Ectodermal cell (in vitro differentiated cells): ENCODE results near the gene ZCCHC2. TPM values are rescaled to one million over a fixed set of nuclear protein-coding genes. Genes with fewer than 3 reads are reported as not detected.

ENCODE experiments used
- H3K27ac ChIP-seq: 2 replicates; pipeline ENCODE4 v1.7.0; 2013; ENCODE audit warnings: mild to moderate bottlenecking, low read depth, low read length; ENCODE audit not compliant: insufficient read depth, poor library complexity, severe bottlenecking
- H3K27me3 ChIP-seq: 2 replicates; pipeline ENCODE4 v1.7.0; 2013; ENCODE audit warnings: mild to moderate bottlenecking, low read length; ENCODE audit not compliant: insufficient read depth, control insufficient read depth, poor library complexity, severe bottlenecking
- H3K36me3 ChIP-seq: one replicate; pipeline ENCODE4 v1.7.0; 2013; ENCODE audit warnings: low read length; ENCODE audit not compliant: control insufficient read depth, insufficient read depth
- H3K4me1 ChIP-seq: one replicate; pipeline ENCODE4 v1.7.0; 2013; ENCODE audit warnings: low read length; ENCODE audit not compliant: control insufficient read depth, insufficient read depth
- H3K4me3 ChIP-seq: 2 replicates; pipeline ENCODE4 v1.7.0; 2013; ENCODE audit warnings: low read depth, low read length, control low read depth; ENCODE audit not compliant: insufficient read depth
- H3K9me3 ChIP-seq: 2 replicates; pipeline ENCODE4 v1.7.0; 2013; ENCODE audit warnings: mild to moderate bottlenecking, low read length, moderate library complexity; ENCODE audit not compliant: control insufficient read depth
- whole genome bisulfite sequencing, 2 experiments: methylation state at CpG; one replicate each; pipeline ENCODE4 v1.1.7; 2013; ENCODE audit warnings: missing lambda C conversion rate in 2 of 2; 5-methylcytosine and 5-hydroxymethylcytosine counted together
- polyA plus RNA-seq, 4 experiments: library from polyadenylated mRNA; stranded (reverse); fragments of 50-300 nt; gene quantifications; one replicate each; pipeline ENCODE4 v1.2.3, GENCODE V29; 2013

The ZCCHC2 gene
- polyA plus RNA-seq (2013, experiment 1 of 4), result 6.3 TPM
- 6.3 TPM for polyA plus RNA-seq (2013, experiment 2 of 4)
- 5.2 TPM for polyA plus RNA-seq (2013, experiment 3 of 4)
- polyA plus RNA-seq (2013, experiment 4 of 4), result 5.2 TPM

- peak within 1 kb of the TSS; percentile 61 for H3K4me3 ChIP-seq
These were observed at the start of gene ZCCHC2 for GRCh38 chr18:62522504-62523254. Gene ZCCHC2, plus strand, starts transcription at chr18:62523025. Its CDS starts 400 bp downstream, at chr18:62523425.

GRCh38 chr18:62479574-62479973, 43.3 kb upstream of the ZCCHC2 start:
- Histone ChIP-seq H3K36me3 (no peaks in the 10 kb centered on the region), H3K9me3 (no peaks in the 10 kb centered on the region), H3K27ac (no peak overlapping the region), H3K27me3 (no peaks in the 10 kb centered on the region), H3K4me3 (no peak overlapping the region), H3K4me1 (no peaks in the 10 kb centered on the region)
- 67 to 100% methylated on average over 1 of the region's 1 CpG for WGBS, 2 experiments

More at GRCh38 chr18:62522504-62523254, at the start of gene ZCCHC2:
- Histone ChIP-seq H3K9me3 (no peaks in the 10 kb centered on the region), H3K27me3 (peaks cover 60% of the 10 kb centered on the region), H3K27ac (peak within 1 kb of the TSS; percentile 89), H3K4me1 (peaks cover 7% of the 10 kb centered on the region), H3K36me3 (no peaks in the 10 kb centered on the region)
- 0% methylated on average over 87 of the region's 87 CpGs for WGBS, 2 experiments

DNA sequence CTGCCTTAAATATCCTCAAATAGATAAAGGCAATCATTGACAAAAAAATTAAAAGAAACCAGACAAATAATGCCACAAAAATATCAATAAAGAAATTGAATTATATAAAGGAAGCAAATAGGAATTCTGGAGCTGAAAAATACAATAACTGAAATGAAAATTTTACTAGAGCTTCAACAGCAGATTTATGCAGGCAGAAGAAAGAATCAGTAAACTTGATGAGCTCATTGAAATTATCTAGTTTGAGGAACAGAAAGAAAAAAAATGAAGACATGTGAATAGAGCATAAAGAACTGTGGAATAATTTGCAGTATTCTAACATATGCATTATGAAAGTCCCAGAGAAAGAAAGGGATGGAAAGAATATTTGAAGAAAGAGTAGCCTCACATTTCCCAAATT, 41.9 kb upstream of the ZCCHC2 start:
- Histone ChIP-seq H3K4me3 (no peak overlapping the region), H3K36me3 (no peaks in the 10 kb centered on the region), H3K27ac (no peak overlapping the region), H3K4me1 (no peaks in the 10 kb centered on the region), H3K27me3 (no peaks in the 10 kb centered on the region), H3K9me3 (no peaks in the 10 kb centered on the region)

- WGBS, 2 experiments, result 86 to 87% methylated on average over 6 to 7 of the region's 8 CpGs
- Histone ChIP-seq H3K4me1 (no peaks in the 10 kb centered on the region), H3K36me3 (no peaks in the 10 kb centered on the region), H3K27ac (no peak overlapping the region), H3K9me3 (no peaks in the 10 kb centered on the region), H3K4me3 (no peak overlapping the region), H3K27me3 (no peaks in the 10 kb centered on the region)
These were observed 37.9 kb upstream of the ZCCHC2 start for GRCh38 chr18:62484941-62485340.

DNA sequence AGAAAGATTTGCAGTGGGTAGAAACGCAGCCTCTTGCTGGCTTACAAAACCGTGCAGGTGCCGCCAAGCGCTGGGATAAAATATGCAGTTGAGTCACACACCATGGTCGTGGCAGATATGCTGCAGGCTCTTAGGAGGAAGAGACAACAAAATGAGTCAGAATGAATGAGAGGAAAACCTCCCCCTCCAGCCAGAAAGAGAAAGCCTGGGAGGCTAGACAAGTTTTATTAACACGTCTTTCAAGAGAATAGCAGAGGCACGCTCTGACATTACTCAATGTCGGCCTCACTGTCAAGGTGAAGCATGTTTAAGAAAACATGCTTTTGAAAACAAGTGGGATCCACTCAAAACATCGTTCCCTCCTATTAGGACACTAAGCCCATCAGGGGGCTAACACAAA, 37.1 kb upstream of the ZCCHC2 start:
- Histone ChIP-seq H3K4me3 (no peak overlapping the region), H3K27me3 (no peaks in the 10 kb centered on the region), H3K9me3 (no peaks in the 10 kb centered on the region), H3K4me1 (no peaks in the 10 kb centered on the region), H3K27ac (no peak overlapping the region), H3K36me3 (no peaks in the 10 kb centered on the region)
- 45 to 53% methylated on average over 9 of the region's 9 CpGs for WGBS, 2 experiments

GRCh38 chr18:62486290-62486964, 36.4 kb upstream of the ZCCHC2 start:
- H3K27ac ChIP-seq, result no peak overlapping the region

DNA sequence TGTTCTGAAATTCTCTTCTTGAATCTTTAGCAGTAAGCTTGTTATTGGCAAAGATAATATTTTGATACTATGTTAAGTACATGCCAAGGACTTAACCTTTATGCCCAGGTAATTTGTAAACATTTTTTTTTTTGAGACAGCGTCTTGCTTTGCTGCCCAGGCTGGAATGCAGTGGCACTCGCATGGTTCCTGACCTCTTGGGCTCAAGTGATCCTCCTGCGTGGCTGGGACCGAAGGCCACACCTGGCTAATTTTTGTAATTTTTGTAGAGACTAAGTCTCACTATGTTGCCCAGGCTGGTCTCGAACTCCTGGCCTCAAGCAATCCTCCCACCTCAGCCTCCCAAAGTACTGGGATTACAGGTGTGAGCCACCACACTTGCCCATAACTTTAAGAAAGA, 35.7 kb upstream of the ZCCHC2 start:
- no peaks in the 10 kb centered on the region for H3K9me3 ChIP-seq
- H3K36me3 ChIP-seq, result no peaks in the 10 kb centered on the region
- no peaks in the 10 kb centered on the region for H3K4me1 ChIP-seq
- H3K27ac ChIP-seq, result no peak overlapping the region
- H3K4me3 ChIP-seq, result no peak overlapping the region
- H3K27me3 ChIP-seq, result no peaks in the 10 kb centered on the region
- 85 to 93% methylated on average over 5 of the region's 5 CpGs for WGBS, 2 experiments

More at GRCh38 chr18:62486290-62486964, 36.4 kb upstream of the ZCCHC2 start:
- H3K4me3 ChIP-seq, result no peak overlapping the region
- no peaks in the 10 kb centered on the region for H3K36me3 ChIP-seq
- H3K4me1 ChIP-seq, result no peaks in the 10 kb centered on the region
- no peaks in the 10 kb centered on the region for H3K9me3 ChIP-seq
- WGBS, 2 experiments, result 74 to 80% methylated on average over 3 to 4 of the region's 4 CpGs
- no peaks in the 10 kb centered on the region for H3K27me3 ChIP-seq

- no peaks in the 10 kb centered on the region for H3K9me3 ChIP-seq
- no peaks in the 10 kb centered on the region for H3K36me3 ChIP-seq
- H3K27ac ChIP-seq, result no peak overlapping the region
- 65 to 79% methylated on average over 3 of the region's 3 CpGs for WGBS, 2 experiments
- H3K4me1 ChIP-seq, result no peaks in the 10 kb centered on the region
- H3K27me3 ChIP-seq, result no peaks in the 10 kb centered on the region
- no peak overlapping the region for H3K4me3 ChIP-seq
These were observed 31.7 kb upstream of the ZCCHC2 start for GRCh38 chr18:62490967-62491695.

DNA sequence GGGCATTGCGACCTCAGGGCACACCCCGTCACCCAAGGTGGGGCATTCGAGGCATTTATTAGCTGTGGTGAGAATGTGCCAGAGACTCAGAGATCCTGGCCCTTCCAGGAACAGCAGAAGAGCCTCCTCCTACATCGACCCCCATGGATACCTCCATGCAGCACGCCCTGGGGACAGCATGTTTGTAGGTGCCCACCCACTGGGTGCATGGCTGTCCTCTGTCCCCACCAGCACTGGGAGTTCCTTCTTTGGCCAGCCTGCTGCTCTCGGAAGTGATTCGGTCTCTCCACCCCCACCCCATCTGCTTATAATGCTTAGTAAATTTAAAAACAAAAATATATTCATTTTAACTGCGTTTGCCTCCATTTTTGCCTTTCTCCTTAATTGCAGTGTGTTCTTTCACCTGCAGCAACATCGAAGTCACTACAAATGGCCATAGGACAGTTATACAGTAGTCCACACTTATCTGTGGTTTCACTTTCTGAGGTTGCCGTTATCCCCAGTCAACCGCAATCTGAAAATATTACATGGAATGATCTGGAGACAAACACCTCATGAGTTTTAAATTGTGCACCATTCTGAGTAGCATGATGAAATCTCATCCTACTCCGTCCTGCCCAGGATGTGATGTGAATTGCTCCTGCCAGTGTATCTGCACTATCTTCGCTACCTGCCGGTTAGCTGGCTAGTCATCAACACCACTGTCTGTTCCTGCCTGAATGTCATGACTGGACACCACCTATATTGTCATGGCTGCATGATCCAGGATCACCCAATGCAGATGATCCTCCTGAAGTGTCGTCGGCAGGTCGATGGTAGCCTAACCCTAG, 29.6 kb upstream of the ZCCHC2 start:
- WGBS, 2 experiments, result 94 to 95% methylated on average over 17 of the region's 17 CpGs
- H3K27me3 ChIP-seq, result no peaks in the 10 kb centered on the region

More for the DNA sequence above, 29.6 kb upstream of the ZCCHC2 start:
- no peak overlapping the region for H3K27ac ChIP-seq
- no peaks in the 10 kb centered on the region for H3K36me3 ChIP-seq
- H3K4me1 ChIP-seq, result no peaks in the 10 kb centered on the region
- H3K9me3 ChIP-seq, result no peaks in the 10 kb centered on the region
- H3K4me3 ChIP-seq, result no peak overlapping the region
